Measurements from ENCODE around the gene LAMA3. TPM values are rescaled to one million over a fixed set of nuclear protein-coding genes. Genes with fewer than 3 reads are reported as not detected.

LAMA3 gene
- total and polyA plus RNA-seq, 10 of the 15 experiments (the other 5 are each of a cell fraction or from before 2014, with no cell fraction given): 0.37 to 6.5 (median 5.4) TPM

- BruUV-seq (replicated peaks): no TSS peak
- FAIRE-seq (no peak), ATAC-seq (no peak), DNase-seq (ENCODE audit: low read depth, low spot score) (no peak)
- intact Hi-C loops (cut with micrococcal nuclease; ENCODE audit: unreplicated experiment) (no loop called here), in situ Hi-C loops (cut with MboI) (no loop called here)
- WGBS (ENCODE audit: insufficient coverage, insufficient replicate concordance, low lambda C conversion rate, missing lambda C conversion rate): 47% methylated on average over 5 of the region's 5 CpGs
- ChIA-PET RAD21 (ENCODE audit: unreplicated experiment) (no interaction called here), POLR2A (no interaction called here), CTCF (interaction anchor here (1.5 kb wide), 1 partner anchor 126 kb away, joined by 3 read pairs; no protein-coding TSS in a partner anchor), SMC1A (ENCODE audit: uncharacterized antibody, unreplicated experiment) (interaction anchor here (1.3 to 1.4 kb wide), 2 partner anchors 9 to 16 kb away, joined by 3 to 4 read pairs; no protein-coding TSS in a partner anchor)
- Histone ChIP-seq H3K4me1 (ENCODE audit: control insufficient read depth, insufficient read depth, low read length) (no peaks in the 10 kb centered on the region), H3K27ac (ENCODE audit: control insufficient read depth, insufficient read depth) (no peak overlapping the region), H2AFZ (ENCODE audit: control insufficient read depth, low read depth, low read length) (no peak overlapping the region), H4K20me1 (ENCODE audit: control insufficient read depth, insufficient read depth) (no peaks in the 10 kb centered on the region), H3K4me2 (ENCODE audit: control insufficient read depth, insufficient read depth) (no peak overlapping the region), H3K27me3 (replicated peaks in 1 of 2; ENCODE audit: control insufficient read depth in 2 of 2, insufficient read depth in 2 of 2, low read length in 1 of 2) (no peaks in the 10 kb centered on the region), H3K9me3 (replicated peaks; ENCODE audit: control insufficient read depth, insufficient read depth, low read length) (no peaks in the 10 kb centered on the region; the same call in 2 of the 3 replicates), H3K36me3 (ENCODE audit: control insufficient read depth in 2 of 2, insufficient read depth in 2 of 2, low read length in 1 of 2) (no peaks in the 10 kb centered on the region; a peak in 1 of 4 replicates), H3K9ac (ENCODE audit: control insufficient read depth, insufficient read depth, low read length) (no peak overlapping the region), H3K4me3 (no peak overlapping the region), H3K79me2 (ENCODE audit: control insufficient read depth, insufficient read depth, low read length) (no peaks in the 10 kb centered on the region)
- TF ChIP-seq PKNOX1 (IDR thresholded peaks at IDR 0.05) (no peak), ZNF622 (IDR thresholded peaks at IDR 0.05) (no peak), ATF2 (IDR thresholded peaks at IDR 0.05; ENCODE audit: low read length) (no peak)
Measured at GRCh38 chr18:23761941-23762340, 72.7 kb downstream of the LAMA3 start.

GRCh38 chr18:23763343-23763742 lies 74.1 kb downstream of the LAMA3 start:
- no peaks in the 10 kb centered on the region for H3K79me2 ChIP-seq (ENCODE audit: control insufficient read depth, insufficient read depth, low read length)
- FAIRE-seq (no peak), DNase-seq (ENCODE audit: low read depth, low spot score) (no peak), ATAC-seq (no peak)
- TF ChIP-seq MEF2A (IDR thresholded peaks at IDR 0.05; ENCODE audit: insufficient read depth, low read depth, low read length) (no peak), SP1 (IDR thresholded peaks at IDR 0.05; ENCODE audit: low read depth, low read length) (no peak), BHLHE40 (IDR thresholded peaks at IDR 0.05; ENCODE audit: borderline replicate concordance in 1 of 2, low read depth in 2 of 2, low read length in 1 of 2) (no peak), E2F4 (IDR thresholded peaks at IDR 0.05; ENCODE audit: low read depth, low read length) (no peak), CREM (IDR thresholded peaks at IDR 0.05; ENCODE audit: low read depth) (no peak), ZNF207 (IDR thresholded peaks at IDR 0.05; ENCODE audit: borderline replicate concordance) (no peak)
- BruUV-seq (replicated peaks): no TSS peak
- H3K27me3 ChIP-seq (replicated peaks in 1 of 2; ENCODE audit: control insufficient read depth in 2 of 2, insufficient read depth in 2 of 2, low read length in 1 of 2): no peaks in the 10 kb centered on the region
- no peak overlapping the region for H3K27ac ChIP-seq (ENCODE audit: control insufficient read depth, insufficient read depth)
- no peaks in the 10 kb centered on the region; a peak in 1 of 4 replicates for H3K36me3 ChIP-seq (ENCODE audit: control insufficient read depth in 2 of 2, insufficient read depth in 2 of 2, low read length in 1 of 2)
- intact Hi-C loops (cut with micrococcal nuclease; ENCODE audit: unreplicated experiment): no loop called here
- no peaks in the 10 kb centered on the region for H4K20me1 ChIP-seq (ENCODE audit: control insufficient read depth, insufficient read depth)
- WGBS (ENCODE audit: insufficient coverage, insufficient replicate concordance, low lambda C conversion rate, missing lambda C conversion rate): 81% methylated on average over 4 of the region's 4 CpGs
- CTCF ChIA-PET: interaction anchor here (0.6 to 0.9 kb wide), 2 partner anchors 81 to 109 kb away, joined by 3 read pairs; no protein-coding TSS in a partner anchor
- no peak overlapping the region for H3K4me3 ChIP-seq
- in situ Hi-C loops (cut with MboI): no loop called here
- no peak overlapping the region for H3K4me2 ChIP-seq (ENCODE audit: control insufficient read depth, insufficient read depth)
- H3K9ac ChIP-seq (ENCODE audit: control insufficient read depth, insufficient read depth, low read length): no peak overlapping the region
- no peak overlapping the region for H2AFZ ChIP-seq (ENCODE audit: control insufficient read depth, low read depth, low read length)
- SMC1A ChIA-PET (ENCODE audit: uncharacterized antibody, unreplicated experiment): no interaction called here
- no peaks in the 10 kb centered on the region for H3K9me3 ChIP-seq (replicated peaks; ENCODE audit: control insufficient read depth, insufficient read depth, low read length)
- RAD21 ChIA-PET (ENCODE audit: unreplicated experiment): no interaction called here
- H3K4me1 ChIP-seq (ENCODE audit: control insufficient read depth, insufficient read depth, low read length): no peaks in the 10 kb centered on the region
- POLR2A ChIA-PET: no interaction called here

Measured in GM12878 (cell line).